SKM-1 (cell line): ENCODE measurements around the gene RSKR.
A peak's percentile ranks its signal among the peaks of the same experiment; 100 is the strongest.
"Not testable (repeated sequence)": the region's sequence is repeated elsewhere in the genome, so short reads cannot be mapped to it uniquely, and the experiment has no call there.

Experiments used
- DNase-seq: peaks from one replicate; lab custom pipeline; 2025; ENCODE audit not compliant: unreplicated experiment; lab: John Stamatoyannopoulos, UW

Gene RSKR

DNA sequence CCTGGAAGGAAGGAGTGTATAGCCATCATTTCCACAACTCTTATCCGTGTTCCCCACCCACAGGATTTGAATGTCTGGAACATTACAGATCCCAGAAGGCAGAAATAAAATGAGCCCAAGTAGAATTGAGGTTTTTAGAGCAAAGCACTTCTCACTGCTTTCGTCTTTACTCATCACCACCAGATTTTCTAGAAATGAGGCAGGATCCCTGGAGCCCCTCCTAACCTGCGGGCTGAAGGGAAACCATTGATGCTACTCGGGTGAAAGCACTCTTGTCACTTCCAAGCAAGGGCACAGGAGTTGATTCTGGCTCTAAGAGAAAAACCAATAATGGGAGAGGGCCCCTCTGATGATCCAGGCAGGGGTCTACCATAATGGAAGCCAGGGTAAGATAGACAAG lies 34.5 kb downstream of the RSKR start:
- no peak for DNase-seq

GRCh38 chr17:28578246-28579195 lies 35.5 kb downstream of the RSKR start:
- DNase-seq: no peak

DNA sequence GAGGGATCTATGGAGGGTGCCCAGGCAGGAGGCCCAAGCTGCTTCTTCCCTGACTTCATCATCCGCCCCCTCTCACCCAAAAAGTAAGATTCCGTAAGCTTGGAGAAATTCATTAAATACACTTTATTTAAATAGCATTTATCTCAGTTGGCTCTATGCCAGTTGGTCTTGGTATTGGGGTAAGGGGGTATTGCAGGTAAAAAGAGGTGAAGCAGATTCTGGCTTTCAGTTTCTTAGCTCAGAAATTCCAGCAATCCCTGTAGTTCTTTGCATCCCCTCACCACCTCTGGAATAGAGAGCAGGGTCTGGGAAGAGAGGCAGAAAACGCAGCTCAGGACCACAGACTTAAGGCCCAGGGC lies 36.5 kb downstream of the RSKR start:
- DNase-seq: no peak

GRCh38 chr17:28576758-28577465 lies 37.1 kb downstream of the RSKR start, which contains the start of gene ALDOC:
Gene ALDOC (minus strand): TSS chr17:28576895. CDS start chr17:28575532, 1,363 bp downstream.
- DNase-seq: no peak

DNA sequence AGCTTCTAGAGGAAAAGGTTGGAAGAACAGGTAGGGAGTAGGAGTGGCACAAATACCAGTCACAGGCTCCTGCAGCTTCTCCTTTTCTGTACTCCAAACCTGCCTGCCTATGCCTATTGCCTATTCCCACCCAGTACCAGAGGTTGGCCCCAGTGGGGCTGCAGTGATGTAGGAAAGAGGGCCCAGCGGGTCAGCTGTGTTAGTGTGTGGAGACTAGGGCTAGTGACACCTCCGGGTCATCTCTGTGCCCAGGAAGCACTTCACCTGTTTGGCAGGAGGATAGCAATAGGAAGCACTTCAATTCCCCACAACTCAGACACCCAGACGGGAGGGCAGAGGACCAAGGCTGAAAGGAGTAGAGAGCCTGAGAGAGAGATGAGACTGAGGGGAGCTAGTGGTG lies 38.0 kb downstream of the RSKR start:
- not testable (repeated sequence) for DNase-seq

- no peak for DNase-seq
Measured at GRCh38 chr17:28575126-28575795, 38.7 kb downstream of the RSKR start.

DNA sequence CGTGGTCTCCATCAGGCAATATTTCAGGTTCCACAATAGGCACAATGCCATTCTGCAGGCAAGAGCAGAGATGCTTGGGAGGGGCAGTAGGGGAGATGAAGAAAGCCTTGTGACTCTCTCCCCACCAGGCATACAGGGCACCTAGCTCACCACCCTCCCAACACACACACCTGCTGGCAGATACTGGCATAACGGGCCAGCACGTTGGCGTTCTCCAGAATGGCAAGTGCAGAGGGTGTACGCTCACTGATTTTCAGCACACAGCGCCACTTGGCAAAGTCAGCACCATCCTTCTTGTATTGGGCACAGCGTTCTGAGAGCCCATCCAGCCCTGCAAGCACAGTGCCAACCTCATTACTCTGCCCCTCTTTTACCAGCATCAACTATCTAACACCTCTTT lies 39.5 kb downstream of the RSKR start:
- no peak for DNase-seq

DNA sequence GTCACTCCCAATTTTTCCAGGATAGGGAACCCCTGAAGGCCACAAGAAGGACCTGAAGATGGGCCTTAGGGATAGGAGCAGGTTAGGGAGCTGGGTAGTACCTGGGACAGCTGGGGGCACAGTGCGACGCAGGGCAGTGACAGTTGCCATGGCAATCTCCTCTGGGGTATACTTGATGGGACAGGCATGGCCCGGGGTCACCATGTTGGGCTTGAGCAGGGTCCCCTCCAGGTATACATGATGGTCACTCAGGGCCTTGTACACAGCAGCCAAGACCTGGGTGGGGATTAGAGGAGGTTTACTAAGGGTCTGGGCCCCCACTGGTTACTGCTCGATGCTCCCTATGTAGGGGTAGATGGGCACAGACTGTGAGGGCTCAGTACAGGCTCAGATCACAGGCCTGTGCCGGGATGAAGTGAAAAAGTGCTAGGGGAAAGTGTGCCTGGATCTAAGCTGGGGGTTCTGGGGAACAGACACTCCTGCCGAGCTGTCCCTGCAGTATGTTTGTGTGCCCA lies 40.0 kb downstream of the RSKR start:
- DNase-seq: no peak

GRCh38 chr17:28573521-28573920 lies 40.5 kb downstream of the RSKR start:
- DNase-seq: no peak

- DNase-seq: no peak
Measured at GRCh38 chr17:28573040-28573380, 41.0 kb downstream of the RSKR start.

DNA sequence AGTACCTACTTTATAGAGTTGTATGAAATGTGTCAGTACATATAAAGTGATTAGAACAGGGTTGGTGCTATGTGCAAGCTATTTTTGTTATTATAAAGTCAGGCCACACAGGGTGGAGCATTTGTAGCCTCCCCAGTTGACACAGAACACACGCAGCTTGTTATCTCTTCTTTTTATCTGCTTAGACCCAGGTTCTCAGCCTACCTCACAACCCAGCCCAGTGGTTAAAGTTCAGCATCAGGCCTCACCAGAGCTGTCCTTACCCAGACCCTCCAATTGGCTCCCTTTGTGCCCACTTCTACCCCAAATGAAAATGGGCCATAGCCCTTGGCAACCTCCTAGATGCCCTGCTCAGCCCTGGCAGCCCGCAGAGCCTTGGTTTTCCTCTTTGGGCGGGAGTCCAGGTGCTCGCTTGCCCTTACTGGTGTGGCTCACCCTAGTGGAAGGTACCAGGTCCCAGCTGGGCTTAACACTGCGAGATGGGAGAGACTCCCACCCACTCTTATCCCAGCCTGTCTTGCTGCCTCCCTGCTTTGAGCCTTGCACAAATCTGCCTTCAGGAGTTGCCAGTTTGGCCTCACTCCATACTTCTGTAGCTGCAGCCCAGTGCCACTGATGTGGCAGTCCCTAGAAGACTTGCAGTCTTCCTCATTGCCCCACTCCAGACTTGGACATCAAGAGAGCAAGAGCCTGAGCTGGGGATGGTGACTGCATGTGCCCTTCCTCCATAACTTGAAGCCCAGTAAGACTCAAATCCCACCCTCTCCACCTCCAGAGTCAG lies 41.5 kb downstream of the RSKR start:
- DNase-seq: no peak

- DNase-seq: peak; percentile 75
Measured at GRCh38 chr17:28571361-28572122, 42.4 kb downstream of the RSKR start, which contains the start of gene PIGS. Gene PIGS (minus strand): TSS chr17:28571524. CDS start chr17:28571496, 28 bp downstream.

GRCh38 chr17:28570716-28571360 lies 43.1 kb downstream of the RSKR start:
- DNase-seq: no peak

DNA sequence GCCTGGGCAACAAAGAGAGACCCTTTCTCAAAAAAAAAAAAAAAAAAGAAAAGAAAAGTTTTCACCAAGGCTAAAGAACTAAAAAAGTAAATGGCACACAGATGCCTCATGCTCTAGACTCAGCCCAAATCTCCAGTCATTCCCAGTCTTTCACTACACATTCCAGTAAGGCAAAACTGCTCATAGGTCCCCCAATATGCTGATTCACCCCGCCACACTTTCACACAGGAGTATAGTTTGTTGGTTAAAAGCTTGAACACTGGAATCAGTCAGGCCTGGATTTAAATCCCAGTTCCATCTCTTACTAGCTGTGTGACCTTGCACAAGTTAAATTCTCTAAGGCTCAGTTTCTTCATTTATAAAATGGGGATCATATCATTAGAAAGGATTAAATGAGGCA lies 44.5 kb downstream of the RSKR start:
- no peak for DNase-seq

- DNase-seq: peak; percentile 40
Measured at GRCh38 chr17:28567604-28568003, 46.4 kb downstream of the RSKR start.

DNA sequence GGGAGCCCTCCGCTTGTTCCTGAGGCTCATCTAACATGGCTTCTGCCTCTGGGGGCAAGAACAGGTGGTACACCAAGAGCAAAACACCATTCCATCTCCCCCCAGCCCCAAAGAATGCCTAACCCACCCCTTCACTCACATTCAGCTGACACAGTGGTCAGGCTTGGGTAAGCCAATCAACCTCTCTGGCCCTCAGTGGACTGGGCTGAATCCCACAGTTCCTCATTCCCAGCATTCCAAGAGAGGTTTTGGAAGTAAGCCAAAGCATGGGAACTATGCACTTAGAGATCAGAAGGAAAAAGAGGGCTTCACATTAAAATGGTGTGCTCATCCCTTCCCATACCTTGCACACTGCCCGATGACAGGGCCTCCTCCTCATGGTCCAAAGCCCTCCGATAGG lies 50.5 kb downstream of the RSKR start:
- DNase-seq: no peak
